H9 (cell line): ENCODE results near the gene PRR30. TPM values are rescaled to one million over a fixed set of nuclear protein-coding genes. Genes with fewer than 3 reads are reported as not detected.
A peak's percentile ranks its signal among the peaks of the same experiment; 100 is the strongest.

Source experiments
- DNase-seq: peaks from one replicate; pipeline ENCODE4 v3.0.0-alpha.2; 2017
- H2AFZ ChIP-seq: one replicate; pipeline ENCODE4 v1.6.1; 2013; ENCODE audit warnings: mild to moderate bottlenecking, low read length, control low read depth, moderate library complexity
- H2AK5ac ChIP-seq: 2 replicates; pipeline ENCODE4 v1.6.1; 2013; ENCODE audit warnings: low read length, control low read depth, mixed read lengths; ENCODE audit not compliant: insufficient read length
- H2BK120ac ChIP-seq: one replicate; pipeline ENCODE4 v1.6.1; 2013; ENCODE audit warnings: low read depth, mild to moderate bottlenecking, low read length, control low read depth, inconsistent platforms; ENCODE audit not compliant: poor library complexity, severe bottlenecking
- H2BK12ac ChIP-seq: 2 replicates; pipeline ENCODE4 v1.6.1; 2013; ENCODE audit warnings: low read length, control low read depth, mixed read lengths, low read depth; ENCODE audit not compliant: insufficient read length
- H2BK15ac ChIP-seq: 2 replicates; pipeline ENCODE4 v1.6.1; 2013; ENCODE audit warnings: low read depth, low read length, control low read depth
- H2BK20ac ChIP-seq: one replicate; pipeline ENCODE4 v1.6.1; 2013; ENCODE audit warnings: low read depth, mild to moderate bottlenecking, low read length, control low read depth, inconsistent platforms; ENCODE audit not compliant: poor library complexity, severe bottlenecking
- H2BK5ac ChIP-seq: 2 replicates; pipeline ENCODE4 v1.6.1; 2013; ENCODE audit warnings: low read length, control low read depth, mixed read lengths; ENCODE audit not compliant: insufficient read length
- H3K14ac ChIP-seq: 2 replicates; pipeline ENCODE4 v1.6.1; 2013; ENCODE audit warnings: low read length, control low read depth; ENCODE audit not compliant: insufficient read depth
- H3K18ac ChIP-seq: 2 replicates; pipeline ENCODE4 v1.6.1; 2013; ENCODE audit warnings: low read depth, mild to moderate bottlenecking, mixed read lengths, low read length, control low read depth; ENCODE audit not compliant: insufficient read length
- H3K23ac ChIP-seq: 2 replicates; pipeline ENCODE4 v1.6.1; 2013; ENCODE audit warnings: low read length, control low read depth, mixed read lengths, low read depth; ENCODE audit not compliant: insufficient read length
- H3K23me2 ChIP-seq: 2 replicates; pipeline ENCODE4 v1.6.1; 2013; ENCODE audit warnings: low read depth, mild to moderate bottlenecking, mixed read lengths, low read length, control low read depth; ENCODE audit not compliant: insufficient read length, poor library complexity, severe bottlenecking
- H3K27ac ChIP-seq: 2 replicates; pipeline ENCODE4 v1.5.1; 2013; ENCODE audit warnings: low read length, control low read depth, mixed read lengths, low read depth; ENCODE audit not compliant: insufficient read length
- H3K27me3 ChIP-seq: 2 replicates; pipeline ENCODE4 v1.6.1; 2013; ENCODE audit warnings: low read length, control low read depth, inconsistent platforms; ENCODE audit not compliant: insufficient read depth
- H3K4ac ChIP-seq: 2 replicates; pipeline ENCODE4 v1.6.1; 2013; ENCODE audit warnings: low read depth, mild to moderate bottlenecking, control low read depth, inconsistent platforms, low read length, moderate library complexity
- H3K4me1 ChIP-seq: 2 replicates; pipeline ENCODE4 v1.6.1; 2013; ENCODE audit warnings: low read length, control low read depth, inconsistent platforms; ENCODE audit not compliant: insufficient read depth
- H3K4me2 ChIP-seq: 2 replicates; pipeline ENCODE4 v1.6.1; 2013; ENCODE audit warnings: low read length, control low read depth, mixed read lengths; ENCODE audit not compliant: insufficient read length, insufficient read depth
- H3K56ac ChIP-seq: 2 replicates; pipeline ENCODE4 v1.6.1; 2013; ENCODE audit warnings: low read depth, mild to moderate bottlenecking, mixed read lengths, low read length, control low read depth; ENCODE audit not compliant: insufficient read length
- H3K79me1 ChIP-seq: 2 replicates; pipeline ENCODE4 v1.6.1; 2013; ENCODE audit warnings: low read depth, mild to moderate bottlenecking, moderate library complexity, low read length, control low read depth, inconsistent platforms; ENCODE audit not compliant: insufficient read depth, poor library complexity, severe bottlenecking
- H3K79me2 ChIP-seq: 2 replicates; pipeline ENCODE4 v1.6.1; 2013; ENCODE audit warnings: low read length, control low read depth, inconsistent platforms; ENCODE audit not compliant: insufficient read depth
- H3K9ac ChIP-seq: 2 replicates; pipeline ENCODE4 v1.6.1; 2013; ENCODE audit warnings: low read length, control low read depth, mixed read lengths; ENCODE audit not compliant: insufficient read length; ENCODE audit errors: extremely low read depth
- H3K9me3 ChIP-seq: one replicate; pipeline ENCODE4 v1.6.1; 2013; ENCODE audit warnings: low read depth, low read length, inconsistent platforms; ENCODE audit not compliant: control insufficient read depth
- H3T11ph ChIP-seq: one replicate; pipeline ENCODE4 v1.6.1; 2013; ENCODE audit warnings: mild to moderate bottlenecking, low read length, control low read depth, inconsistent platforms
- H4K20me1 ChIP-seq: one replicate; pipeline ENCODE4 v1.6.1; 2013; ENCODE audit not compliant: control insufficient read depth, insufficient read length, insufficient read depth
- H4K5ac ChIP-seq: 2 replicates; pipeline ENCODE4 v1.6.1; 2013; ENCODE audit warnings: low read depth, mild to moderate bottlenecking, mixed read lengths, low read length, control low read depth; ENCODE audit not compliant: insufficient read length
- H4K8ac ChIP-seq: replicated peaks from 2 replicates; pipeline ENCODE4 v1.6.1; 2013; ENCODE audit warnings: low read length, control low read depth, mixed read lengths, low read depth; ENCODE audit not compliant: insufficient read length
- H4K91ac ChIP-seq: 2 replicates; pipeline ENCODE4 v1.6.1; 2013; ENCODE audit warnings: low read depth, mild to moderate bottlenecking, moderate library complexity, mixed read lengths, low read length, control low read depth; ENCODE audit not compliant: insufficient read length
- H3K27ac Mint-ChIP-seq, 3 experiments: 2 replicates in 2 of 3; 3 replicates in 1 of 3; pipeline ENCODE4 v1.8.0; 2020 to 2021; ENCODE audit warnings: mixed read lengths in 3 of 3, mild to moderate bottlenecking in 1 of 3, moderate library complexity in 1 of 3
- H3K27me3 Mint-ChIP-seq: 2 replicates; pipeline ENCODE4 v1.8.0; 2021; ENCODE audit warnings: low read depth, mild to moderate bottlenecking, moderate library complexity, mixed read lengths
- H3K36me3 Mint-ChIP-seq, 3 experiments: 2 replicates in 2 of 3; 3 replicates in 1 of 3; pipeline ENCODE4 v1.8.0; 2020 to 2021; ENCODE audit warnings: low read depth in 3 of 3, mixed read lengths in 3 of 3; ENCODE audit not compliant: insufficient read depth in 1 of 3
- H3K4me1 Mint-ChIP-seq, 2 experiments: 2 replicates each; pipeline ENCODE4 v1.8.0; 2020; ENCODE audit warnings: mixed read lengths in 2 of 2
- H3K4me3 Mint-ChIP-seq, 2 experiments: 2 replicates in 1 of 2; 3 replicates in 1 of 2; pipeline ENCODE4 v1.8.0; 2020 to 2021; ENCODE audit warnings: mild to moderate bottlenecking in 2 of 2, mixed read lengths in 2 of 2, moderate library complexity in 1 of 2
- H3K9me3 Mint-ChIP-seq, 2 experiments: 2 replicates in 1 of 2; 3 replicates in 1 of 2; pipeline ENCODE4 v1.8.0; 2020; ENCODE audit warnings: mild to moderate bottlenecking in 2 of 2, mixed read lengths in 2 of 2, moderate library complexity in 1 of 2
- CTCF ChIP-seq: fragments of 200-600 bp; sonication (generic); conservative IDR thresholded peaks from 3 replicates; pipeline ENCODE4 v1.8.0; 2021; ENCODE audit warnings: antibody characterized with exemption, mild to moderate bottlenecking
- WGBS: extraction: QIAGEN DNeasy Blood & Tissue Kit; methylation state at CpG from one replicate; pipeline ENCODE4 v1.1.7; 2013; ENCODE audit warnings: missing lambda C conversion rate, low lambda C conversion rate, mixed read lengths; ENCODE audit not compliant: insufficient read length; ENCODE audit errors: extremely low coverage; 5-methylcytosine and 5-hydroxymethylcytosine counted together
- total RNA-seq: library from RNA; stranded (reverse); gene quantifications from 2 replicates; pipeline ENCODE4 v1.2.1, GENCODE V29; 2021

The PRR30 gene
- total RNA-seq, 1 experiment from 2014 or later = not detected

GRCh38 chr2:27155069-27155520 lies 15.9 kb upstream of the PRR30 start:
- Histone ChIP-seq H3K4me2 (no peak overlapping the region), H3K79me1 (no peaks in the 10 kb centered on the region), H3K18ac (no peak overlapping the region), H3K14ac (no peak overlapping the region; the same call in 1 of the 2 replicates), H3K27me3 (no peaks in the 10 kb centered on the region), H2AFZ (no peak overlapping the region), H3K4ac (no peak overlapping the region), H3K4me1 (no peaks in the 10 kb centered on the region), H3K9ac (no peak overlapping the region), H2BK15ac (no peak overlapping the region), H3K23me2 (no peaks in the 10 kb centered on the region), H3K23ac (no peak overlapping the region), H4K8ac (no peak overlapping the region), H2BK5ac (no peak overlapping the region), H3T11ph (no peak overlapping the region), H2AK5ac (no peak overlapping the region), H2BK12ac (no peak overlapping the region), H2BK20ac (no peak overlapping the region), H3K27ac (no peak overlapping the region), H3K9me3 (no peaks in the 10 kb centered on the region), H4K20me1 (no peaks in the 10 kb centered on the region), H4K5ac (no peak overlapping the region), H3K56ac (no peak overlapping the region), H4K91ac (no peak overlapping the region), H2BK120ac (no peak overlapping the region), H3K79me2 (no peaks in the 10 kb centered on the region)
- Mint-ChIP-seq H3K4me3 (no peak overlapping the region), H3K9me3 (peaks cover 0 to 2% of the 10 kb centered on the region in 2 experiments; a peak in 2 of 5 replicates), H3K27me3 (peaks cover 2% of the 10 kb centered on the region; the same call in 1 of the 2 replicates), H3K4me1 (peaks cover 4 to 12% of the 10 kb centered on the region in 2 experiments), H3K27ac (peak overlapping the region in 1 of 3 experiments; percentile 74; a peak in 1 of 7 replicates), H3K36me3 (no peaks in the 10 kb centered on the region)
- WGBS = no CpG with 5 or more reads among the region's 9 CpGs
- DNase-seq = no peak
- TF ChIP-seq CTCF = no peak
